CD4-positive, alpha-beta T cell treated with Interleukin-10 for 1 hour (primary cell): ENCODE results near the gene TRAM2.

Source experiments
- DNase-seq: peaks from one replicate; pipeline ENCODE4 v3.0.0-alpha.2; 2020

The TRAM2 gene

DNA sequence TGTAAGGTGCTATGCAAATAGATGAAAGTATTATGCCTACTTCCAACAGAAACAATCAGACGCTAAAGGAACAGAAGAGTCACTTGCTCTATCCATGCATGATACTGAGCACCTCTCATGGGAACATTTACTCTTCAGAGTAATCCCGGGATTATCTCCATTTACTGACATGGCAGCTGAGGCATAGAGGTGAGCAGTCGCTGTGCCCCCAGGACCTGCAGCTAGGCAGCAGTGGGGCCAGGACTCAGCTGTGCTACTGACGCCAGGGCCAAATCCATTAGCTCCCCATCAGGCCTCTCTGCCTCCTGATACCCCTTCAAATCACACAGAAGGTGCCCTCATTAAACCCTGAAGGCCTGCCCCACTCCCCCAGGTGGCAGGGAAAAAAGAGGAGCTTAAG lies 51.9 kb downstream of the TRAM2 start:
- no peak for DNase-seq

DNA sequence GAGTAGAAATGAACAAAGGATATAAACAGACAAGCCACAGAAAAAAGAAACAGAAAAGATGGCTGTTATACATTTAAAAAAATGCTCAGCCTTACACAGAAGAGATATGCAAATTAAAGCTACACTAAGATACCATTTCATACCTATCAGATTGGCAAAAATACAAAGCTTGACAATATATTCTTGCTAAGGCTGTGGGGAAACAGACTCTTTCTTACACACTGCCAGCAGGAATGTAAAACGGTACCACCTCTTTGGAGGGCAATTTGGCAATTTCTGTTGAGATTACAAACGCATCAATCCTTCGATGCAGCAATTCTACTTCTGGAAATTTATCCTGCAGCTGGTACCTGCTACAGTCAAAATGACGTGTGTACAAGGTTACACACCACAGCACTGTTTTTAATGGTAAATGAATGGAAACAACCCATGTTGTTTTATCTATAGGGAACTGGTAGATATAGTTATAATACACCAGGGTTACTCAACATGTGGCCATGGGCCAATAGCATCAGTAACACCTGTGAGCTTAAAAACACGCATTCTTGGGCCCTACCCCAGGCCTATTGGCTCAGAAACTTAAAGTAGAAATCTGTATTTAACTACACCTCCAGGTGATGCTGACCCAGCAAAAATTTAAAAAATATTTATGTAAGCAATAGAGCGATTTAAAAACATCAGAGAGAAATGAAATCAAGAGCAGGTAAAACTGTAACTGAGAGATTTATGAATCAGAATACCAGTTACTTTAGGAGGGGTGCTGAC lies 53.3 kb downstream of the TRAM2 start:
- no peak for DNase-seq

DNA sequence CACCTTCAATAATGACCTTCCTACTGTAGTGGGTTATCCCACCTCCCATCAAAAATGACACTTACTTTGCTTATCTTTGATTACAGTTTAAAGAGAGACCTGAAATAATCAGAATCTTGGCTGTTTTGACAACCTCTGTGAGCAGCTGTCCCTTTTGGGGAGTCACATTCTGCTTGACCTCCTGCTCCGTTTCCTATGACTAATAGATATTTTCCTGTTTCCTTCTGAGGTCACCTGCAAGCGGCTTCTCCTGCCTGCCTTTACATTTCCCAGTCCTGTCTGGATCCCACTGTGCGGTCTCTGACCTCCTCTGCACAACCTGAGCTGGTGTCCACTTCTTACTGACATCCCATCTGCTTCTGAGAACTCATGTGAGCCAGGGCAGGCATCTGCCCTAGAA lies 54.2 kb downstream of the TRAM2 start:
- no peak for DNase-seq

DNA sequence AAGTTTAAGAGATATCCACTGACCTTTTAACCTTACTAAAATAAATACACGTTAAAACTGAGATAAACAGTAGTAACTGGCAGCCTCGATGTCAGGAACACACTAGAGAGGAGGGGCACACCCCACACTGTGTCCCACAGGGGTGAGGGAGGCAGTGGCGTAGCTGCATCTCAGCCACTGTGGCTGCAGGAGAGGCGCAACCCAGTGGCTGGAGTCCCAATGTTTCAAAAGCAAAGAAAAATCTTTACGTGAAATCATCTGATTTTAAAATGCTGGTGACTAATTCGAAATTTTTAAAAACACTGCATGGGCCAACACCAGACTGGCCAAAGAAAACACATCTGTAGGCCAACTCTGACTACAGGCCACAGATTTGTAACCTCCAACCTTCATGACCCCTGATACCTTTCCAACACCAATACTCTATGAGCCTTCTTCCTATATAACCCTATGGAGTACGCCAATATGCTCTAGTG lies 54.7 kb downstream of the TRAM2 start:
- DNase-seq, result no peak

DNA sequence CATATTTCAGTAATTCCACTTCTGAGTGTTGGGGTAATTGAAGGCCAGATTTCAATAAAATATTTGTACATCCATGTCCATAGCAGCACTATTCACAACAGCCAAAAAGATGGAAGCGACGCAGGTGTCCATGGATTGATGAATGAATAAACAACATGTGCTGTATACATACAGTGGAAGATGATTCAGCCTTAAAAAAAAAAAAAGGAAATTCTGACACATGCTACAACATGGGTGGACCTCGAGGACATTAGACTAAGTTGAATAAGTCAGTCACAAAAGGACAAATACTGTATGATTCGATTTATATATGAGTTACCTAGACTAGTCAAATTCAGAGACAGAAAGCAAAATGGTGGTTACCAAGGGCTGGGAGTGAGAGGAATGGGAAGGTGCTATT lies 57.2 kb downstream of the TRAM2 start:
- no peak for DNase-seq

DNA sequence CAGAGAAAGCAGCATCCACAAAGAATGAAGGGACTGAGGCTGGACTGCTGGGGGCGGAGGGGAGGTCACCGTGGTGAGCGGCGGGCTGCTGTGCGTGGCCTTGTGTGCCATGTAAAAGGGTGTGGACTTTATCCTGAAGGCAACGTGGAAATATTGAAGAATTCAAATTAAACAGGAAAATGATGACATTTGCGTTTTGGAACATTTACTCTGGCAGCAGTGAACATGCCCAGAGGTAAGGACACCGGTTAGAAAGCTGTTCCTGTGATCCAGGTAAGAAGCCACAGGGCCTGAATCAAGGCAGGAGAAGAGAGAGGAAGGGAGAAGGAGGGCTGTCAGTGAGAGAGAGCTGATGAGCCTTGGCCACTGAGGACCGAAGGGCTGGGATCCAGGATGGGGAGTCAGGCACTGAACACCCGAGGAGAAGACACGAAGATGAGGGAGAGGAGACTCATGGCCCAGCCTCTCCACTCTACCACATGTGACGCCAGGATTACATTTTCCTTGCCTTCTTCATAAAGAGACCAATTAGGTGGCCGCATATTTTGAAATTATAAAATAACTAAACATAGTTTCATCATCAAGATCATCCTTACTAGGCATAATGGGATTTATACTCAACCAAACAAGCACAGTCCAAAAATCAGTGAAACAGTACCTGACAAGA lies 58.4 kb downstream of the TRAM2 start:
- DNase-seq, result no peak

DNA sequence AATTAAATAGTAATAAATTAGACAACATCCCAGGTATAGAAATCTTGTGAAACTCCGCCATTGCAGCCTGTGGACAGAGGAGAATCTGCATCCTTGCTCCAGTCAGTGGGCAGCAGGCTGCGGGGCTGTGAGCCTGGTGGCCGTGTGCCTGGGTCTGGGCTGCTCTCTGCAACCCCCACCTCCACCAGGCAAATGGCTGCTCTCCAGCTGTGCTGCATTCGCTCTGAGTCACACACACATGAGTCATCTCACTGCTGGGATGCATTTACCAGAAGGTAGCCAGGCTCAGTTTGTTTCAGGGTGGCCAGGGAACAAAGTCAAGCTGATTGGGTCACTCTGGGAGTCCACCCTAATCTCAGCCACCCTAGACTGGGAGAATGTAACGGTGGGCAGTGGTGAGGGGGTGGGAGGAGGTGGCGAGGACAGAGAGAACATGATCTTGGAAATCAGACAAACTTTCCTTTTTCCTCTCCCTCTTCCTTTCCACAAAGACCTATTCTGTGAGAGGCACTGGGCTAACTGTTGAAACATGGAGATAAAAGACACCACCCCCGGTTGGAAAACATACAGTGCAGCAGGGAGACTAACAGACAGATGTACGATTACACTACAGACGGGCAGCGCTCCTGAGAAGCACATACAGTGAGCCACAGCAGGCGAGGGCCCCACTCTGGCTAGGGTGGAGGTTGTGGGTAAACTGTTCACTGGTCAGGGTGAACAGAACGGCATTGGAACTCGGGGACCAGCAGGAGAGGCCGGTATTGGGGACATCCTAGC lies 59.2 kb downstream of the TRAM2 start:
- DNase-seq, result no peak

DNA sequence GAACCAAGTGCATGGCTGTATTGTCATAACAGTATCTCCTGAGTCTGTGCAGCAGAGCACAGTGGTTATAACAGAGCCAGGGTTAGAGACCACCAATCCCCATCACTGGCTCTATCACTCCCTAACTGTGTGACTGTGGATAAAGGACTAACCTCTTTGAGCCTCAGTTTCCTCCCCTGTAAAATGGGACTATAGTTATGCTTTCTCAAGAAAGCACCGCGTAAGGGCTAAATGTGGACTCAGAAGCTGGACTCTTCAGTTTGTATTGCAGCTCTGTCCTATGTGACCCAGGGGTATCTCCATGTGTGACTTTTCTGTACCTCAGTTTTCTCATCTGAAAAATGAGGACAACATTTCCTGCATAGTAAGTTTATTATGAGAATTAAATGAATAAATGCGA lies 59.9 kb downstream of the TRAM2 start:
- no peak for DNase-seq

DNA sequence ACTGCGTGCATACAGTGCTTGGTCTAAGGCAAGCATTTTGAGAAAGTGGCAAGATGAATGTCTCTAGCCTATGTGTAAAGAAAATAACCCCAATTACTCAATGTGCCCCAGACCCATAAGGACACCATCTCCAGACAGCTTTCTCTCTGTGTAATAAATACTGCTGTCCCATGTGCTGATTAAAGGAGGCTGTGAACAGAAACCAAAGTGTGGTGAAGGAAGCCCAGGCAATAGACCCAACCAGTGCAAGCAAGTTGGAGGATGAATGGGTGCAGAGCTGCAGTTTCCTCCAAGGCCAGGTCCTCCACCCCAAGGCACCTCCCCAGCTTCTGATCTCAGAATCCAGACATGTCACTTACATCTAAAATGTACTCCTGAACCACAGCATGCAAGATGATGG lies 60.6 kb downstream of the TRAM2 start:
- DNase-seq, result no peak

DNA sequence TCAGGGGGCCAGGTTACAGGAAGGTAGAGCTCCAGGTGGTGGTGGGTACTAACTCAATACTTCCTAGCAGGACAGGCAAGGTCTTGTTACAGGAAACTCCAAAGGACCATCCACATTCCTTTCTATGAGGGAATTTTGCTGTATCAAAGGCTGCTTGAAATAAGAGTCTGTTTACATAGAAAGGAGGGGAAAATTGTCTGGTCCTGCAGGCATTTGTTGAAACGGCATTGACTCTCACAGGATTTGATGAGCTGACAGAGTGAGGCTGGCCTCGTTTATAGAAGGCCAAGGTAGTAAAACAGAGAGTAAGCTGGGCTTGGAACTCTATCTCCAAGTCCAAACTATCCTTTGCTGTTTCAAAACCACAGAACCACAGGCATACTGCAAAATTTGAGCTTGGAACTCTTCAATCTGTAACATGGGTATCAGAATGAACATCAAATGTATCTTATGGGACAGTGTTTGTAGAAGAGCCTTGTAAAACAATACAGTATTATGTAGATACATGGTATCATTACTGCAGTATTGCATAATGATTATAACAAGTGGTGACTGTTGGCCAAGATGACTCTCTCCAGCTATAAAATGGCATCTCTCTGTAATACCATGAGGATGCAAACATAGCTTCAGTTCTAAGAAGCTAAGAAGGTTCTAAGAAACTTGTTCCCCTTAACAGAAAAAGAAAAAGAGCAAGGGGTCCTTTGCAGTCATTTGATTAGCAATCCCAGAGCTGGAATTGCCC lies 61.5 kb downstream of the TRAM2 start:
- no peak for DNase-seq

DNA sequence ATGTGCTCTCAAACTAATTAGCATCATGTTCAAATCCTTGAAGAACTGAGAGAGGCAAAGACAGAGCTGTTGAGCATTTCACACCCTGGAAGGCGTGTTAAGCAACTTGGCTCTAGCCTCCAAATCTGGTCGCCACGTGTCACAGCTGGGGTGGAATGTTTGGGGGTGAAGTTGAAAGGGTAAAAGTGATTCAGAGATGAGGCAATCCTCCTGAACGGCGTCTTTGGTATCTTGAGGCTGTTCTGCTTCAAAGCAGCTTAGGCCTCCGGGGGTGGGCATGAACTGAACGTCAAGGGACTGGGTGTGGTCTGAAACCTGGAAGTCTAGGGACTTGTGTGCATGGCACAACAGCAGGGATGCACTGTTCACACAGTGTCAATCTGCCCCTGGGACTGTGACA lies 62.3 kb downstream of the TRAM2 start:
- DNase-seq, result no peak

DNA sequence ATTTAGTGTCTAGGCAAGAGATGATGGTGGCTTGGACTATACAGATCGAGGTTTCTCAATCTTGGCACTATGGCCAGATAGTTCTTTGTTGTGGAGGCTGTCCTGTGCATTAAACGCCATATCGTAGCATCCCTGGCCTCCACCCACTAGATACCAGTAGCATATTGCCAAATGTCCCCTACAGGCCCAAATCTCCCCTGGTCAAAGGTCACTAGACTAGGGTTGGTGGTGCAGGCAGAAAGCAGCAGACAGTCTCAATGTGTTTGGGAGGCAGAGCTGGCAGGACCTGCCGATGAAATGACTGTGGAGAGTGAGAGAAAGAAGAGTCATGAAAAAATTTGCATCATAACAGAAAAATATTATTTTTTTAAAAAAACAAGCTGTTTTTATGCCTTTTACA lies 63.0 kb downstream of the TRAM2 start:
- DNase-seq, result no peak

DNA sequence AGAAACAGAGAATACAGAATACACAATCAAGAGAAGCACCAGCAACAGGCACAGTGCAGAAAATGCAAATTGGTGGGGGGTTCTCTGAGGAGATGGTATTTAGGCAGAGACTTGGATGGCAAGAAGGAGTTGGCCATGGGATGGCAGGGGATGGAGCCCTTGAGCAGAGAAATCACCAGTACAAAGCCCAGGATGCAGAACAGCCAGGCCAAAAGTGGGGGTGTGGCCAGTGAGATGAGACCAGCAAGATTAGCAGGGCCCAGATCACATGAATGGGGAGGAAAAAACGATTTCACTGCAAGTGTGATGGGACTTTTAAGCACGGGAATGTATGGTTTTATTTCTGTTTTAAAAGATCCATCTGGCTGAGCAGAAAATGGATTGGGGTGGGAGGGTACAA lies 63.4 kb downstream of the TRAM2 start:
- DNase-seq, result no peak

DNA sequence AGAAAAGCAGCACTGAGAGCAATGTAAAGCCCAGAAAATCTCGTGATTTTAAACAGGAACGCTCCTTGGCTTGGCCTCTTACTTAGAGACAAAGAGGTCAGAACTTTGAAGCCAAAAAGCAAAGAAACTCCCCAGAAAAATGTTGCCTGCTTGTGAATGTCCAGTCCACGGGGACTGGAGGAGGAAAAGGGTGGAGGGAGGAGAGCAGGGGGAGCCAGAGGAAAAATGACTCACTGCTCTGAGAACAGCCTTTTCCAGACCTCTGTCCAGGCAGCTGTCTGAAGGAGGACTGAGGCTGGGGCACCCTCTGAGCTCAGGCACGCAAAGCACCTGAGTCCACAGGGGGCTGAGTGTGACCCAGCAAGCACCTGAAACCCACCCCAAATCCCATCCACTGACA lies 64.7 kb downstream of the TRAM2 start:
- DNase-seq, result no peak

DNA sequence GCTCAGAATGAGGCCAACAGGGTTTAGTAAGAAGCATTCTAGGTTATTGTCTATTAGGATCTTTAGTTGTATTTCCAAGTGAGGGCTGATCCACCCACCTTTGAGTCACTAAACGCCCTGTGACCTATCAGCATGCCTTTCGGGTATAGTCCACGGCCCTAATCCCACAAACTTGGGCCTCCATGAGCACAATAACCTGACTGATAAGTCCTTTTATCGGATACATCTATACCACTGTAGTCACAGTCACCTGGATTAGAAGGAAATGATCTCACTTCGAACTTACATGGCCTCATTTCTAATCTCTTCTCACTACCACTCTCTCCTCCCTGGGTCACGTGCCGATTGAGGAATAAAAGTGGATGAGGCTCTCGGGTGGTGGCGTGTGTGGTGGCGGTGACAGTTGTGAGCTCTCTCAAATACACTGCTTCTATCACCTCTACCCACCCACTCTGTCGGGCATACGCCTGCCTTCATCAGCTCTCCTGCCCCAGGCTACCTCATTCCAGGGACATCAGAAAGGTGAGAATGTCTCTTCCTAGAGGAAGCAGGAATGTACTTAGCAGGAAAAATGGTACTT lies 65.2 kb downstream of the TRAM2 start:
- DNase-seq, result no peak

DNA sequence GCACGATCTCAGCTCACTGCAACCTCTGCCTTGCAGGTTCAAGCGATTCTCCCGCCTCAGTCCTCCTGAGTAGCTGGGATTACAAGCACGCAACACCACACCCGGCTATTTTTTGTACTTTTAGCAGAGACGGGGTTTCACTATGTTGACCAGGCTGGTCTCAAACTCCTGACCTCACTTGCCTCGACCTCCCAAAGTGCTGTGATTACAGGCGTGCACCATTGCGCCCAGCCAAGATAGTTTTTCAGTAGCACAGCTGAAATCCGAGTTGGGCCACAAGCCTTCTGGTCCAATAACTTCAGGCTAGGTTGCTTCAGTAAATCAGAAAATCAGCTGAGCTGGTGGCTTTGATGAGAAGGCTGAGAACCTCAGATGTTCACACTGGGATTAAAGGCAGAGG lies 65.7 kb downstream of the TRAM2 start:
- DNase-seq, result no peak

DNA sequence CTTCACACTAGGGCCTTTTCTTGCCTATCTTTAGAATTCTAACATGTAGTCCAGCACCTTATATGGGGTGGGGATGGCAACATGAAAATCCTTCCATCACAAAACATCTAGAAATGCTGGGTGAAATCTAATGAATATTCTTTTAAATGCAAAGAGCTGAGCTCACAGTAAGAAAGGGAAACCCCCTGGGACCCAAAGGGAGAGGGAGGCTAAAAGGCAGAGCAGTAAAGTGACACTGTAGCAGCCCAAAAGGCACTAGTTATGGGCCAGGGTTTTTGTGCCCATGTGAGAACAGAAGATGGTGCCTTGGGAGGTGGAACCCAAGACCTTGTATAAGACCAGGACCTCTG lies 66.7 kb downstream of the TRAM2 start:
- DNase-seq, result no peak

DNA sequence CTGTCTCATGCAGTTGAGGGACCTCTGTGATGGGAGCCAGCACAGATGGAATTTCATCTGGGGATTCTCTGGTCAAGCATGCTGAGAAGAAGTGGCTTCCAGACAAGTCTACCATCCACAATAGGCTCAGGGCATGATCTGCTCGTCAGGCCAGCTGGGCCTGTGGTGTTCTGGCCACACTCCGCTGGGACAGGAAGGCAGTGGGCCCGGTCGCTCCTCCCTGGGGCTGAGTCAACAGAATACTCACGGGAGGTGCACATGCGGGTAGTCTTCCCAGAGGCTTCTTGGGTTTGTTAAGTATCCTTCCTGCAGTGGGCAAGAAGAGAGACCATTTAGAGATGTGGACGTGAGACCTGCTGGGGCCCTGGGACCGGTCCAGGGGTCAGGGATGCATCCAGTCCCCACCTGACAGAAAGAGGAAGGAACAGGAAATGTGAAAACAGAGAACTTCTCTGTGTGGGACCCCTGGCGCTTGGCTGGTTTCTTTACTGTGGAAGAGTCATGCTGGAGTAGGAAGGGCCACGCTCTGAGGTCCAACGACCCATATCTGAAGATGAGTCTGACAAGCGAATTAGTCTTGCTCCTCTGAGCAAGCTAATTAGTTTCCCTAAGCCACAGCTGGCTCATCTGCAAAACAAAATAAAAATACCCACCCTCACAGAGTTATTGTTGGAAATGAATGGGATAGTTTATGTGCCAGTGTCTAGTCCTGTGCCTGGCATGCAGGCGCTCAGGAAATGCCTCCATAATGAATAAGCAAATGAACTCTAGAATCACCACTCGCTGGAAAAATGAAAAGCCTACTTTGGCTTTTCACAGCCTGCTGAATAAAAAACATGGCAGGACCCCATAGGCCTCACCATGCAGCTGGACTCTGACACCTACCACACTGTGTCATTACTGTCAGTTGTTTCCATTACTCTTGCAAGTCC lies 67.3 kb downstream of the TRAM2 start:
- DNase-seq, result no peak

DNA sequence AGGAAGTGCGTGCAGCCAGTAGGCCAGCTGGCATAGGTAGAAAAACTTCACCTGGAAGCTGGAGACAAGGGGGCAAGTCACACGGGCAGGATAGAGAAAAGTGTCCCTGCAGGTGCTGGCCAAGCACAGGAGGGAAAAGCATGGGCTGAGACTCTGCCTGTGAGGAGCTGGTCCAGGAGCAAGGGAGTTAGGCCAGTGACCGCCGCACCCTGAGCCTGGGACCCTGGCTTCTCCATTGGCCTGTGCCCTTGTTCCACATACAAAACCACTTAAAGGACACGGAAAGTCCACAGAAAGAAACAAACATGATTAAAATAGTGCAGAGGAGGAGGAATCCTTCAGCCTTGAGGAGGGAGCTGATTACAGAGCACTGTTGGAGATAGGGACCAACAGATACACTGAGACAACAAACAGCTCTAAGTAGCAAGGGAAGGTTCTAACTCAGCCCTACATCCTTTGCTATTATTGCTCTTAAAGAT lies 68.6 kb downstream of the TRAM2 start:
- DNase-seq, result no peak

DNA sequence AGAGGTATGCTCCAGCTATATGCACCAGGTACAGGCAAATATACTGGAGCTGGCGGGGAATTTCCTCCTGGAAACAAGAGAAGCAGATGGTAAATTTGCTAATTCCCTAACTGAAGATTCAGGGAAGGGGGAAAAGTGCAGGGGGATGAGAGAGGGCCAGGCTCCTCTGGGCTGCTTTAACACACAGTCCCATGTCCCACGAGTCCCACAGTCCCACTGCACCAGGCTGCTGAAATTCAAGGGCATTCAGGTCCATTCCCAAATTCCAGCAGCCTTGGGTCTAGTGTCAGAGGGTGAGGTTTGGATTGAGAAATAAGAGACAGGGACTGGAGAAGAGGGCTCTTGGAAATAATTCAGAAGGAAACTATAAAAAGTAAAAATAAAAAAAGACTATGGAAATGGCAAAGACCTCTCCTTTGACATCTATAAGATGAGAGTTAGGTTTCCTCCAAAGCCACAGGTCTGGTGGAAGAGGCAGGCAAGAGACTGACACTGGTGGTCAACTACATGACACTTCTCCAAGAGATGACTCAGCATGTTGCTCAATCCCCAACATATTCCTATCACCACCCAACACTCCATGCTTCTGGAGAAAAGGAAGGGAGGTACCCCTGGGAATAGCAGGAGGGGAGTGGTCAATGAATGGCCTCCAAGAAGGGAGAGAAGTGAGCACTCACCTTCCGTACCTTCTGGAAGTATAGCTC lies 69.2 kb downstream of the TRAM2 start:
- no peak for DNase-seq

DNA sequence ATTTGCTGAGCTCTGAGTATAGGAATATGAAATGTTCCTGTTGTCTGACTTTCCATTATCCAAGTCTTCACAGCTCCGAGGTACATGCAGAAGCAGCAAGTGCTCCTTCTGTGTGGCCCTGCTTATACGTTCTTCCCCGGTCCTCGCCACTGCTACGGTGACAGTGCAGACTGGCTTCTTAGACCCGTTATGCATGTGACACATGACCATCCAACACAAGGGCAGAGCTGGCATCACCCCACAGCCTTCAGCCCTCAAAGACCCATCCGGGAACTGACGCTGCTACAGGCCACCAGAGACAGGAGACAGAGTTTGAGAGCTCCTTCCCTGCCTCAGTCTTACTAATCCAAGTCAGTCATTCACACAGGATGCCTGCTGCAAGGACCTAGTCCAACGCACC lies 70.4 kb downstream of the TRAM2 start:
- DNase-seq, result no peak
